KOPT-K1 (cell line): ENCODE measurements around the gene P2RY12.
"Not testable (repeated sequence)": the region's sequence is repeated elsewhere in the genome, so short reads cannot be mapped to it uniquely, and the experiment has no call there.

ENCODE experiments used
- H3K27ac ChIP-seq: fragments of 200-600 bp; sonication (generic); 2 replicates; pipeline ENCODE4 v1.5.1; 2016; ENCODE audit warnings: antibody characterized with exemption, mild to moderate bottlenecking, low read depth, low read length; ENCODE audit not compliant: poor library complexity, severe bottlenecking
- H3K36me3 ChIP-seq: fragments of 200-600 bp; sonication (generic); 2 replicates; pipeline ENCODE4 v1.5.1; 2017; ENCODE audit warnings: antibody characterized with exemption, mild to moderate bottlenecking, low read length, moderate library complexity; ENCODE audit not compliant: insufficient read depth
- H3K9me3 ChIP-seq: fragments of 200-600 bp; sonication (generic); 2 replicates; pipeline ENCODE4 v1.5.1; 2017; ENCODE audit warnings: antibody characterized with exemption, low read length, mild to moderate bottlenecking; ENCODE audit not compliant: insufficient read depth, poor library complexity, severe bottlenecking

The P2RY12 gene

DNA sequence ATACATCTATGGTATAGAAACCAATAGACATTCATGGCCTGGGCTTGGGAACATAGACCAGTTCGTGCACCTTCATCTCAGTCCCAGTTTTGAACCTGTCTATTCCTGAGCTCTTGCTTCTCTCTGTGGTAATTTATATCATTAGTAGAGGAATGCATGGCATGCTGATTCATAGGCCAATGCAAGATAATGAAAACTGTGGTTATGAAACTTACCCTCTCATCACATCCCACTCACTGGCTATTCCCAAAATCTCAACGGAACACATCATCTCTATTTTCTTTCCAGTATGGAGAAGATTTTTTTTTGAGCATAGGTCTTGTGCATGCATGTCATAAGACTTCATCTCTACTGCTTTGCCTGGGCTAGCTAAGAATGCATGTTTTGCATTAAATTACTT is 18.7 kb upstream of the P2RY12 start:
- Histone ChIP-seq H3K27ac (no peak overlapping the region), H3K9me3 (no peaks in the 10 kb centered on the region), H3K36me3 (peaks cover 3% of the 10 kb centered on the region)

DNA sequence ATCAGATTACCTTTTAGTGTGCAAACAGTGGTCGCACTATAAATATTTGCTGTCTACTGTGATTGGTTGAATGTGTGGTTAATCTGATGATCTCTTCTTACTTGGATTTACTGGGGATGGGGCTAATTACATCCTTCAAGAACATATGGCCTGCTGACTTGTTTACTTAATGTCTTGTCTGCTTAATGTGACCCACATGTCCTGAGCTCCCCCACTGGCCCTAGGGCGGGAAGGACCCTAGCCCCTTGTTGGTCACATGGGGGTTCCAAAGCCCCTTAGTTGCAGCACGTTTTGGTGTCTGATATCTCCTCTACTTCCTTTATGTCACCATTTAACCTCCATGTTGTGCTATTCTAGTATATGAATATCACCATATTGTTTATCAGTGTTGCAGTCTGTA is 17.8 kb upstream of the P2RY12 start:
- H3K9me3 ChIP-seq: no peaks in the 10 kb centered on the region
- H3K27ac ChIP-seq: no peak overlapping the region

DNA sequence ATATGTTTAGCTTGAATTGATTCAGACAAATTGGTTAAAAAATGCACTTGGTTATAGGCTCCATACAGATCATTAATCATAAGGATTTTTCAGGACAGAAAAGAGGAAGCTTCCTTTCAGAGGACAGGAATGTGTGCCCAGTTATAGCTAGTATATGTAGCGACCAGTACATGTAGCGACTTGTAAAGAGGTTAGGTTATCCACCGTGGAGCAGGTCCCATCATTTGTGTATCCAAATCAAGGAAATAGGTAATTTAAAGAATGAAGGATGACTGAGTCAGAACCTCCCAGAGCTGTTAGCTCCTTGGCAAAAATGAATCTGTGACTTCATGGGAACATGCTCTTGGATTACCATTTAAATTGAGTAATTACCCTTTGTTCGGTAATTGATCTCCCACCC is 15.8 kb upstream of the P2RY12 start:
- no peak overlapping the region for H3K27ac ChIP-seq
- H3K9me3 ChIP-seq: no peaks in the 10 kb centered on the region
- H3K36me3 ChIP-seq: peaks cover 17% of the 10 kb centered on the region

More for the DNA sequence above, 17.8 kb upstream of the P2RY12 start:
- H3K36me3 ChIP-seq: peaks cover 8% of the 10 kb centered on the region

GRCh38 chr3:151398895-151399294 is 14.3 kb upstream of the P2RY12 start:
- Histone ChIP-seq H3K36me3 (peaks cover 29% of the 10 kb centered on the region), H3K27ac (no peak overlapping the region), H3K9me3 (no peaks in the 10 kb centered on the region)

GRCh38 chr3:151395806-151396205 is 11.3 kb upstream of the P2RY12 start:
- peaks cover 35% of the 10 kb centered on the region for H3K36me3 ChIP-seq
- H3K27ac ChIP-seq: no peak overlapping the region
- no peaks in the 10 kb centered on the region for H3K9me3 ChIP-seq

DNA sequence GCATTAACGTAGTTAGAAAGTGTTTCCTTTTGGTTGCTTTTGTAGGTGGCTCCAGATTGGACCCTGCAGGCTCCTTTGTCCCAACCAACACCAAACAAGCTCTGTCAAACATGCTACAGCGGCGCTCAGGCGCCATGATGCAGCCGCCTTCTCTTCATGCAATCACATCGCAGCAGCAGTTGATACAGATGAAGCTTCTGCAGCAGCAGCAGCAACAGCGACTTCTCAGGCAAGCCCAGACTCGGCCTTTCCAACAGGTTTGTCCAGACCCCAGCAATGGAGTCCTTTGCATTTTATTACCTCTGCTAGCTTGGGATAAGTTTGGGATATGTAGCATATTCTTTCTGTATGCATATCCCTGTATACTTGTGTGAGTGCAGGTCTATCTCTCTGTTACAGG is 10.1 kb upstream of the P2RY12 start:
- no peak overlapping the region for H3K27ac ChIP-seq
- no peaks in the 10 kb centered on the region for H3K9me3 ChIP-seq
- peaks cover 44% of the 10 kb centered on the region for H3K36me3 ChIP-seq

- Histone ChIP-seq H3K9me3 (no peaks in the 10 kb centered on the region), H3K27ac (no peak overlapping the region)
These were observed 9.4 kb upstream of the P2RY12 start for GRCh38 chr3:151393941-151394340.

DNA sequence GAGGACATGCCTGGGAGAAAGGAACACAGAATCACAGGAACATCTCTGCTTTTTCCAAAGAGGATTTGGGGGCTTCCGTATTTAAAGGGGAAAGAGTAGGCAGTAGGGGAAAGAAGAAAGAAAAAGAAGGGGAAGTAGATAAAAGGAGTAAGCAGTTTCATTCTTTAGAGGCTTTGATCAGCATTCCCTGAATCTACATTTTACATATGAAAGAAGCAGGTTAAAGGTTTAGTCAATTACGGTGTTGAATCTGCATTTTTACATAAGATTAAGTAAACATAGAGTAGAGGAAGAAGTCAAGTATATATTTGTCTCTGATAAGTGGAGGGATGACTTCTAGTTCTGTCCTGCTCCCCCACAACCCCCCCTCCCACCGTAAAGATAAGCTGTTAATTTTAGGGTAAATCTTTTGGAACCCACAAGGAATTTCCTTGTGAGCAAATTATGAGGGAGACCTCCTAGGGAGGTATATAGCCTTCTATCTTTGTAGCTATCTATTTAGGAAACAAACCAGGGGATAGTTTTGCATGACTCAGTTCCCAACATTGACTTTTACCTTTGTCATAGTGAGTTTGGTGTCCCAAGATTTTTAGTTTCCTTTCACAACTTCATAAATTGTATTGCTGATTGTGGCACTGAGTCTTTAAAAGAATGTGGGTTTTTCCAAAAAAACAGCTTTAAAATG is 8.7 kb upstream of the P2RY12 start:
- Histone ChIP-seq H3K27ac (no peak overlapping the region), H3K36me3 (peaks cover 47% of the 10 kb centered on the region)

More at GRCh38 chr3:151393941-151394340, 9.4 kb upstream of the P2RY12 start:
- peaks cover 48% of the 10 kb centered on the region for H3K36me3 ChIP-seq

GRCh38 chr3:151392191-151392590 is 7.6 kb upstream of the P2RY12 start:
- not testable (repeated sequence) for H3K27ac ChIP-seq, H3K9me3 ChIP-seq
- peaks cover 49% of the 10 kb centered on the region for H3K36me3 ChIP-seq

More for the DNA sequence above, 8.7 kb upstream of the P2RY12 start:
- H3K9me3 ChIP-seq: no peaks in the 10 kb centered on the region

GRCh38 chr3:151391720-151392119 is 7.2 kb upstream of the P2RY12 start:
- Histone ChIP-seq H3K9me3 (no peaks in the 10 kb centered on the region), H3K27ac (no peak overlapping the region), H3K36me3 (peaks cover 49% of the 10 kb centered on the region)

- no peak overlapping the region for H3K27ac ChIP-seq
- no peaks in the 10 kb centered on the region for H3K9me3 ChIP-seq
- H3K36me3 ChIP-seq: peaks cover 42% of the 10 kb centered on the region
These were observed 3.3 kb upstream of the P2RY12 start for GRCh38 chr3:151387842-151388241.

DNA sequence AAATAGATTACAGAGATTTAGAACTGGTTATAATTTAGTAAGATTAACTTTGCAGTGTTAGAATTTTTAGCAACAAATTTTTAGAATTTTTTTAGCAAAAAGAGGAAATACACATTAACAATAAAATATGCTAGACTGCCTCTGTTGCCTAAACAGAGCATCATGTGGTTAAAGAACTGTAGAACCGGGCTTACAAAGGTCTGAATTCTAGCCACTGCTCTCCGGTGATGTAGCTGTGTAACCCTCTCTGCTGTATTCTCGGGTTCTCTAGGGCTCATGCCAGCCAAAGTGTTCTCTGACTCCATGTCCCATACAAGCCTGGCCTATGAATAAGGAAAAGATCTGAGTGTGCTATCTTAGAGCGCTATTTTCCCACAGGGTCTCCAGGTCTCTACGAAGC is 2.9 kb upstream of the P2RY12 start:
- H3K9me3 ChIP-seq: no peaks in the 10 kb centered on the region
- peaks cover 45% of the 10 kb centered on the region for H3K36me3 ChIP-seq
- no peak overlapping the region for H3K27ac ChIP-seq

- Histone ChIP-seq H3K27ac (no peak overlapping the region), H3K36me3 (peaks cover 48% of the 10 kb centered on the region), H3K9me3 (no peaks in the 10 kb centered on the region)
These were observed 1.5 kb upstream of the P2RY12 start for GRCh38 chr3:151386056-151386455.

GRCh38 chr3:151383956-151384355 is 597 bp downstream of the P2RY12 start:
- no peak overlapping the region for H3K27ac ChIP-seq
- H3K36me3 ChIP-seq: peaks cover 43% of the 10 kb centered on the region
- H3K9me3 ChIP-seq: no peaks in the 10 kb centered on the region

GRCh38 chr3:151383111-151383510 is 1.4 kb downstream of the P2RY12 start:
- Histone ChIP-seq H3K27ac (no peak overlapping the region), H3K36me3 (peaks cover 43% of the 10 kb centered on the region), H3K9me3 (no peaks in the 10 kb centered on the region)

DNA sequence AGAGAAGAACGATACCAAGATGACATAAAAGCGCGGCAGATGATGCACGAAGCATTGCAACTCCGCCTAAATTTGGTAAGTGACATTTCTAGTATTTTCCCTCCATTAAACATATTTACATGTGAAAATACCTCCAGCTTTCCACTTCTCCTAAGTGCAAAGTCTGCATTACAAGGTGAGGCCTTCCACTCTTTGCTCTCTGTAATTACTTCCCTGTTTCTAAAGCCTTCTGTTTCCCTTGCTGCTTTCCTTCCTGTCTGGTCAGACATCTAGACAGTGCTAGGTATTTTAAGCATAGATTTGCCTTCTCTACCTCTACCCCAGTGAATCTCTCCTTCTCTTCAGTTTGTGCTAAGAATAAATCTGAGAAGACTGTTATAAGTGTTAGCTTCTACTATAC is 1.9 kb downstream of the P2RY12 start:
- no peak overlapping the region for H3K27ac ChIP-seq
- H3K36me3 ChIP-seq: peaks cover 43% of the 10 kb centered on the region
- H3K9me3 ChIP-seq: no peaks in the 10 kb centered on the region
